ENCODE data around the gene FBRS.

- TF ChIP-seq CTCF (IDR thresholded peaks at IDR 0.05; ENCODE audit: low read depth, low read length) (no peak), EZH2phosphoT487 (IDR thresholded peaks at IDR 0.05; ENCODE audit: low read depth) (no peak)
These were observed 42.3 kb downstream of the FBRS start for GRCh38 chr16:30700491-30700890.

Measured in OCI-LY3 (cell line).